ENCODE measurements around the gene CD84. TPM values are rescaled to one million over a fixed set of nuclear protein-coding genes. Genes with fewer than 3 reads are reported as not detected.

The CD84 gene
- total RNA-seq, 1 donor from 2014 or later = not detected

GRCh38 chr1:160625321-160625720, 46.0 kb upstream of the CD84 start:
- no peak for DNase-seq (ENCODE audit: low read depth)
- Histone ChIP-seq H3K36me3 (ENCODE audit: control insufficient read depth, insufficient read depth, low read length) (no peaks in the 10 kb centered on the region), H3K27me3 (ENCODE audit: control insufficient read depth, insufficient read depth, low read length) (no peaks in the 10 kb centered on the region), H3K4me3 (ENCODE audit: low read depth, low read length) (no peak overlapping the region)
- TF ChIP-seq, protein P1, sequence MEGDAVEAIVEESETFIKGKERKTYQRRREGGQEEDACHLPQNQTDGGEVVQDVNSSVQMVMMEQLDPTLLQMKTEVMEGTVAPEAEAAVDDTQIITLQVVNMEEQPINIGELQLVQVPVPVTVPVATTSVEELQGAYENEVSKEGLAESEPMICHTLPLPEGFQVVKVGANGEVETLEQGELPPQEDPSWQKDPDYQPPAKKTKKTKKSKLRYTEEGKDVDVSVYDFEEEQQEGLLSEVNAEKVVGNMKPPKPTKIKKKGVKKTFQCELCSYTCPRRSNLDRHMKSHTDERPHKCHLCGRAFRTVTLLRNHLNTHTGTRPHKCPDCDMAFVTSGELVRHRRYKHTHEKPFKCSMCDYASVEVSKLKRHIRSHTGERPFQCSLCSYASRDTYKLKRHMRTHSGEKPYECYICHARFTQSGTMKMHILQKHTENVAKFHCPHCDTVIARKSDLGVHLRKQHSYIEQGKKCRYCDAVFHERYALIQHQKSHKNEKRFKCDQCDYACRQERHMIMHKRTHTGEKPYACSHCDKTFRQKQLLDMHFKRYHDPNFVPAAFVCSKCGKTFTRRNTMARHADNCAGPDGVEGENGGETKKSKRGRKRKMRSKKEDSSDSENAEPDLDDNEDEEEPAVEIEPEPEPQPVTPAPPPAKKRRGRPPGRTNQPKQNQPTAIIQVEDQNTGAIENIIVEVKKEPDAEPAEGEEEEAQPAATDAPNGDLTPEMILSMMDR (IDR thresholded peaks at IDR 0.05; ENCODE audit: insufficient read depth, low read length, poor library complexity, severe bottlenecking) = no peak

- Histone ChIP-seq H3K36me3 (ENCODE audit: control insufficient read depth, insufficient read depth, low read length) (no peaks in the 10 kb centered on the region), H3K27me3 (ENCODE audit: control insufficient read depth, insufficient read depth, low read length) (no peaks in the 10 kb centered on the region), H3K4me3 (ENCODE audit: low read depth, low read length) (no peak overlapping the region)
- no peak for DNase-seq (ENCODE audit: low read depth)
- TF ChIP-seq, protein P1 (IDR thresholded peaks at IDR 0.05; ENCODE audit: insufficient read depth, low read length, poor library complexity, severe bottlenecking) = no peak
These were observed 45.2 kb upstream of the CD84 start for GRCh38 chr1:160624464-160624863.

DNA sequence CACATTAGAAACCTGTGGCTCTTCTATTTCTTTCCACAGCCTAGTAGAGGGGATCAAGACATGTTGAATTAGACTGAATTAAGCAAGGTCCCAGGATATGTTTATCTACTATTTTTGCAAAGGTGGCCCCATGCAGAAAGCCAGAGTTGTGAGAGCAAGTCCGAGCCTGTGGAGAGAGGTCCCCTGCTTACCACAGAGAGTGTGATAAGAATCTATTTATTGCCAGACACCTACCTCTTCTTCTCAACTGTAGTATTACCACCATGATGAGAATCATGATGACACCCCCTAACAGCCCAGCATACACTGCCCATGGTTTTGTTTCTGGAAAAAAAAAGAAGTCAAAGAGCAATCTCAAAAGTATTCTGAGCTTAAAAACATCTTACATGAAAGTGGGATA, 44.6 kb upstream of the CD84 start:
- no peak for DNase-seq (ENCODE audit: low read depth)
- Histone ChIP-seq H3K36me3 (ENCODE audit: control insufficient read depth, insufficient read depth, low read length) (no peaks in the 10 kb centered on the region), H3K27me3 (ENCODE audit: control insufficient read depth, insufficient read depth, low read length) (no peaks in the 10 kb centered on the region), H3K4me3 (ENCODE audit: low read depth, low read length) (no peak overlapping the region)
- TF ChIP-seq, protein P1 (IDR thresholded peaks at IDR 0.05; ENCODE audit: insufficient read depth, low read length, poor library complexity, severe bottlenecking) = no peak

DNA sequence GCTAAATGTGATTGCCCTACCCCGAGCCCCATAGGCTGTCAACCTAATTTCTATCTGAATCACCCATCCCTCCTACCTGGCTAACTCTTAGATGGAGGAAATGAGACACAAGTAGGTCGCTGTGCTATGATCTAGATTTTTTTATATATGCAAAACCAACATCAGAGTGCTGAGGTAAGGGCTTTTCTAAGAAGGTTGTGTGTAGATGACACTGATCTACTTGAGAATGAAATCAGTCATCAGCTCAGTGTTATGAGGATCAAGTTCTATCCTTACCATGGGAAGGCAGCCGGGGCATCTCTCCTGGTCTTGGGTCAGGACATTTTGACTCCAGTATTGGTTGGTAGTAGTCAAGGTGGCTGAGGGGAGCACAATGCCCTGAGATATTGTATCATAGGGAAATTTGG, 43.9 kb upstream of the CD84 start:
- no peaks in the 10 kb centered on the region for H3K27me3 ChIP-seq (ENCODE audit: control insufficient read depth, insufficient read depth, low read length)
- TF ChIP-seq, protein P1 (IDR thresholded peaks at IDR 0.05; ENCODE audit: insufficient read depth, low read length, poor library complexity, severe bottlenecking) = no peak
- DNase-seq (ENCODE audit: low read depth) = no peak
- H3K36me3 ChIP-seq (ENCODE audit: control insufficient read depth, insufficient read depth, low read length) = no peaks in the 10 kb centered on the region
- no peak overlapping the region for H3K4me3 ChIP-seq (ENCODE audit: low read depth, low read length)

GRCh38 chr1:160622501-160623226, 43.4 kb upstream of the CD84 start:
- Histone ChIP-seq H3K4me3 (ENCODE audit: low read depth, low read length) (no peak overlapping the region), H3K36me3 (ENCODE audit: control insufficient read depth, insufficient read depth, low read length) (no peaks in the 10 kb centered on the region), H3K27me3 (ENCODE audit: control insufficient read depth, insufficient read depth, low read length) (no peaks in the 10 kb centered on the region)
- TF ChIP-seq, protein P1 (IDR thresholded peaks at IDR 0.05; ENCODE audit: insufficient read depth, low read length, poor library complexity, severe bottlenecking) = no peak
- no peak for DNase-seq (ENCODE audit: low read depth)

All from kidney epithelial cell (primary cell).